HG02981 (cell line): ENCODE results near the gene AFAP1L1.

Experiments used
- ATAC-seq: cut with Tn5 transposase; IDR thresholded peaks from one replicate; pipeline ENCODE4 v1.9.1; 2021; ENCODE audit warnings: mild to moderate bottlenecking, moderate library complexity; ENCODE audit not compliant: unreplicated experiment

The AFAP1L1 gene

DNA sequence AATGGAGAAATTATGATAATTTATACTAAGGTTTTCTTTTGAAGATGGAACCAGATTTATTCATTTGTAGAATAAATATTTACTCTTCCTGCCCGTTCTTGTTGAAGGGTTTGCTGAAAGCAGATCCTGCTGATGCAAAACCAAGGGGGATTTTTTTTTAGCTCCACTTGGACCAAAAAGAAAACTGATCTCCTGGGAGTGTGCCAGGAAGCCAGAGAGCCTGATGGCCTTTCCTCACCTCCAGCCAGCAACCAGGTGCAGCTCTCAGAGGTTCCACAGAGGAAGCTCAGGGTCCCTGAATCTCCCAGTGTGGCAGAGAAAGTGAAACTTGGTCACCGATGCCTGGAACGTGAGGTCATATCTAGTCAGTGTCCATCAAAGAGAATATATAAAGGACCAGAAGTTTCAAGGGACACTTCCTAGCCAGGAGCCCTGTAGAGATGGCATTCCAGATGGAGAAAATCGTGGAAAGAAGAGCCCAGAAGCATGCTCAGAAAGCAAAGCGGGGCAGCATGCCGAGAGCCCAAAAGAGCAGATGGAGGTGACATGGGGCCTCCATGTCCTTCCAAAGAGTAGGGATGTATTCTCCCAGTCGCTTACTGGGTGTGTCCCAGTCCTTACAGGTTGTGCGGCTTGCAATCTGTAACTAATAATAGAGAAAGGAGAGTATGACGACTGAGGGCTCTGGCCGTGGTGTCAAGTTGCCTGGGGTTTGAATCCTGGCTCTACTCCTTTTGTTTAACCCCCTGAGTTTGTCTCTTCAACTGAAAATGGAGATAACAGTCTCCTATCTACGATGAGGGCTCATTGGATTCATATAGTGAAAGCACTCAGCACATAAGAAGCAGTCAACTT lies 12.2 kb downstream of the AFAP1L1 start:
- no peak for ATAC-seq

GRCh38 chr5:149284501-149284900 lies 12.8 kb downstream of the AFAP1L1 start:
- no peak for ATAC-seq

DNA sequence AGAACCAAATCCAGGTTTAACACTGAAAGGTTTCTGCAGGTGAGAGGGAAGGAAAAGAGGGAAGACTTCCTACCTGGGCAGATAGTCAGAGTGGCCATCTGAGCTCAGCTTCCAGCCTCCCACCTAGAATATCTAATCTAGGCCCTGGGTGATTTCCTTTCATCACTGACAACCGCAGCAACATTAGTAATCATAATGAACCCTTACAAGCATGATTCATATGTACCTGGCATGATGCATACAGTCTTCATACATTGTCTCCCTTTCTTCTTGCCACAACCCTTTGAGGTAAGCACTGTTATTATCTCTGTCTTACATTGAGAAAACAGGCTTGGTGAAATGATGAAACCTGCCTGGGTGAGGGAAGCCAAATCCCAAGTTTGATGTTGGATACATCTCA lies 13.5 kb downstream of the AFAP1L1 start:
- ATAC-seq, result no peak

DNA sequence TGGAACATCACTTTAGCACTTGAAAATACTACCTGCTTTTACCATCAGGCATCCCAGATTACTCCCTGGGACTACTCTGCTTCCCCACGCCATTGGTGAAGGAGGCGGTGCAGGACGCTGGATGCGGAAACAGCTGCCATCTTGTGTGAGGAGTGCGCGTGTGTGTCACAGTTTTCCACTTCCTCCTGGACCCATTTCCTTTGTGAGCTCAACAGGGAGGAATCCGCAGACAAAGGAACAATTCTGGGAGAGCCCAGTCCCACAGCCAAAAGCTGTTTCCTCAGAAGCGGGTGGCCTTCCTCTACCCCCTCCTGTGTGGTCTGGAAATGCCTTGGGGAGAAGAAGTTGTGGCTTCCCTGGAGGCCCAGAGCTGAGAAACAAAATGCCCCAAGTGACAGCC lies 16.8 kb downstream of the AFAP1L1 start:
- no peak for ATAC-seq

GRCh38 chr5:149289301-149289700 lies 17.6 kb downstream of the AFAP1L1 start:
- no peak for ATAC-seq

DNA sequence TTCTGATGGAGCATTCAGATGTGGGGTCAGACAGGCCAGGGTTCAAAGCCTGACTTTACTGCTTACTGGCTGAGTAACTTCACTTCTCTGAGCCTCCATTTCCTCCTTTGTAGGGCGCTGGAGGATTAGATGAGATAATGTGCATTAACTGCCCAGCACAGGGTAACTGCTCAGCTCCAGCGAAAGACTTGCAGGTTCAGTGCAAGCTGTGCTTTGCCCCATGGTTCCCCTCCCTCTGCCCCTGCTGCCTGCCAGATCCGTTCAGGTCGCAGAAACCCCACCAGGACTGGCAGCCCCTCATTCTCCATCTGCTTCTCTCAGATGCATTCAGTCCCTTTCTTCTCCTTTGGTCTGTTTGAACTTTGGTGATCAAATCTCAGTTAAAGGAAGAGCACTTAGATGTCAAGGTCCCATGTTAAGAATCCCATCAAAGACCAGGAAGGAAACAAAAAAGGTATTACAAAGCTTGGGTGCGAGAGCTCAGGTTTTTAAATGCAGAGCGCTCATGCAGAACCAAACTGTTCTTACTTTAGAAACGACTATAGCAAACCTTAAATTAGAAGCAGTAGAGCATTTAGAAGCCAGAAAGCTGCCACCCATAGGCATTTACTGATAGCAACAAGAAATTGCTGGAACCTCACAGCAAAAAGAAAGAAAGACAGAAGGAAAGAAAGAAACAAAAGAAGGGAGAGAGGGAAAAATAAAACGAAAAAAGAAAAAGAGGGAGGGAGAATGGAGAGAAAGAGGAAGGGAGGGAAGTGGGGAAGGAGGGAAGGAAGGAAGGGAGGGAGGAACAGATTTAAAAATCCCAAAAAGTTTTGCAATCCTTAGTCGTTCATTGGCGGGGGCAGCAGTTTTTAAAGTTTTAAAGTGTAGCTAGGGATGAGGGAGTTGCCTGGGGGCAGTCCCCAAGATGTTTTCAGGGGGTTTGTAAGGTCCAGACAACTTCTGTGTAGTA lies 23.5 kb downstream of the AFAP1L1 start:
- no peak for ATAC-seq

DNA sequence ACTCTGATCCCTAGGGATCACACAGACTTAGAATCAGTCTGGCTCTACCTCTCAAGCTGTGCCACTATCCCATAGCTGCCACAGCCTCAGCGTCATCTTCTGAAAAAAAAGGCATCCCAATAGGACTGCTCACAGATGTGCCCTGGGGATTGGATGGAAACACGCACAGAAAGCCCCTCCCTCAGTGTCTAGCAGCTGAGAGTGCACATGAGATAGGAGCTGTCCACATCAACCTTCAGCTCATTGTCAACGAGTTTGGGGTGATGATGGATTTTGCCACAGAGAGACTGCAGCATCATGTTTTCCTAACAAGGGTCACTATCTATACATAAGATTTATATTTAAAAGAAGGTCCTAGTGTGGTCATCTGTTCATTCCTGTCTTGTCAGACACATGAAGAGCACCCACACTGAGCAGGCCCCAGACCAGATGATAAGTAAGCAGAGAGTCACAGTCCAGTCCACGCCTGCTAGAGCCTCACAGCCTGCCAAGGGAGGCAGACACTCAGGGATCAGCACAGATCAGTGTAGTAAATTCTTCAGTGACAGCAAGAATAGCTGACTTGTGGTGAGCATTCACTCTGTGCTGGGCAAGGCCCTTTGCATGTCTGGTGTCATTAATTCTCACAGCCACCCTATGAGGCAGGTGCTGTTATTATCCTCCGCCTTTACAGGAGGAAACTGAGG lies 25.8 kb downstream of the AFAP1L1 start:
- ATAC-seq, result no peak

DNA sequence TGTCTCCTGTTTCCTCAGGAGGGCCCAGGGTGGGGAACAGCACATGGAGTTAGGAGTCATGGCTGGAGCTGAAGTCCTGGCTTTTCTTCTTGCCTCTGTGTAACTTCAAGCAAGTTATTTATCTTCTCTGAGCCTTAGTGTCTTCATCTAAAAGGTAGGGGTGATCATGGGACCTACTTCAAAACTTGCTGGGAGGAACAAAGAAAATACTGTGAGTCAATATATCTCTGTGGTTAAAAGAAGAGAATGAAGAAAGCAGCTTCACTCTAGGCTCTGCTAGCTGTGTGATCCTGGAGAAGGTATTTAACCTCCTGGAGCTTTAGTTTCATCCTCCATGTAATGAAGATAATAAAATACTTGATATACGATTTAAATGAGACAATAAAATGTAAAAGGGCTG lies 26.5 kb downstream of the AFAP1L1 start:
- ATAC-seq, result no peak

DNA sequence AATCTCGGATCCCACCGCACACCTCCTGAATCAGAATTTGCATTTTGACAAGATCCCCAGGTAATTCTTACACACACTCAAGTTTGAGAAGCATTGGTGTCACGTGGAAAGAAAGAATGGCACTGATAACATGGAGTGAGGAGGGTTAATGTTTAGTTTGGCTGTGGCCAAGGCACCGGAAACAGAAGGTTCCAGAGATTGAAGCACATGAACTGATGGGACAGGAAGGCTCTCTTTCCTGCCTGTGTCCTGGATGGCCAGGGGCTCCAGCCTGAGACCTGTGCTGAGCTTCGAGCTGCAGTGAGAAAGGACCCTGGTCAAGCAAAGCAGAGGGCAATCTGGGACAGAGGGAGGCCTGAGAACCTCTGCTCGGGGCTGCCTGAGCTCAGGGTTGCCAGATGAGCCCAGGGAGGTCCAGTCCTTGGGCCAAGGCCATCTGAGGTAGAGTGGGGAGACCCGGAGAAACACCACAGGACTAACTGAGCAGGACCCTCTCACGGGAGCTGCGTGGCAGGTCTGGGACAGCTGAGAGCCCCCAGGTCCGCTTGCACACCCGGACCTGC lies 27.3 kb downstream of the AFAP1L1 start:
- ATAC-seq, result no peak

DNA sequence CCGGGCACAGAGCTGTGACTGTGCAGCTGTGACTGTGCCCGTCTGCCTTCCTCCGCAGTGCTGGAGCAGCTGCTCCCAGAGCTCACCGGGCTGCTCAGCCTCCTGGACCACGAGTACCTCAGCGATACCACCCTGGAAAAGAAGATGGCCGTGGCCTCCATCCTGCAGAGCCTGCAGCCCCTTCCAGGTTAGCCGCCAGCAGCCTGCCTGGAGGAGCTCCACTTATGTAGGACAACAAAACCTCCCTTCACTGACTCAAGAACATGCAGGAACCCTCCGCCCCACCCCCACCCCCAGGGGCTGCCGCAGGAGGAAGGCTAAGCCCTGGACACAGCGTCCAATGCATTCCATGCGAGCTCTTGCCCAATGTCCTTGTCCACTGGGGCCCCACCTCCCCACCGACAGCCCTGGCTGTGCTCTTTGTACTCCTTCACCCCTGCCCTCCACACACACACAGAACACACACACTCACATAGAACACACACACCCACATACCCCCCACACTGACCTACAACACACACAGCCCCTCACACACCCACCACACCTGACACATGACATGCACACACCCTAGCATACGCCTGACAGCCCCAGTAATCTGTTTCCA lies 27.9 kb downstream of the AFAP1L1 start:
- ATAC-seq, result no peak

DNA sequence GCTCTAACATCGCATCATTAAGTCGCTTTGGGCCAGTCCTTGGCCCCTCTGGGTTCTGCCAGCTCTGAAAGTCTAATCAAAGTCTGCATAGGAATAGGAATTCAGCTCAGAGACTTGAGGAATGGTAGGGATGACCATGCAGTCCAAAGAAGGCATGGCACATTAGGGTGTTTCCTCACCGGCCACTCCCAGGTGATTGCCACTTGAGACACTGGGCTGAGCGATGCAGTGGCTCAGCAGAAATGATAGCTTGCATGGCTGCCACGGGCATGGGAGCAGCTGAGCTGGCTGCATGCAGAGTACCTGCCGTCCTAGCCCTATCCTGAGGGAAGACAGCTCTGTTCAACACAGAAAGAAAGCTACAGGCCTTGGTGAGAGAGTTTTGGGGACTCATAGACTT lies 28.8 kb downstream of the AFAP1L1 start:
- no peak for ATAC-seq

DNA sequence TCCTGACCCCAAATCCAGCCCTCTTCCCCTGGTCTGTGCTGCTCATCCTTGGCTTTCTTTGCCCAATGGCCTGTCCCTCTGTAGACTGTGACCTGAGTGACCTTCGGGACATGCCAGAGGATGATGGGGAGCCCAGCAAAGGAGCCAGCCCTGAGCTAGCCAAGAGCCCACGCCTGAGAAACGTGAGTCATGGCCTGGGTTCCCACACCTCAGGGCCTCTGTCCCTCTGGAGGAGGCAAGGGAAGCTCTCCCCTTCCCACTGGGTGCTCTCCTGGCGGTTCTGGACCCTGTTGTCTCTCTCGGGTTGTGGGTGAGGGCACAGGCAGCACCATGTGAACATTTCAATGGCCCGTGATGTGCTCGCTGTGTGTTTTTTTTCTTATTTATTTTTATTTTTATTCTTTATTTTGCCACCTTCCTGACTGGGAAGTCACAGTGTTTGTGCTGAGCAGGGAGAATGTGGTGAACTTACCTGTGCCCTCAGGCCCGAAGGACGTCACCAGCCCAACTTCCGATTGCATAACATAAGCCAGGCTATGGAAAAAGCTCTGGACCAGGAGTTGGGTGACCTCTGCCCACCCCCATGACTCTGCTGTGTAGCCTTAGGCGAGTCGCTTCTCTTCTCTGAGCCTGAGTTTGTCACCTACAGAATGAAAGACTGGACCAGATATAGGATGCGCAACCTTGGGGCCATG lies 29.5 kb downstream of the AFAP1L1 start:
- no peak for ATAC-seq

- no peak for ATAC-seq
Observed at GRCh38 chr5:149301744-149302380, 30.2 kb downstream of the AFAP1L1 start.

- no peak for ATAC-seq
Observed at GRCh38 chr5:149302641-149303040, 31.0 kb downstream of the AFAP1L1 start.

GRCh38 chr5:149303210-149303609 lies 31.6 kb downstream of the AFAP1L1 start:
- ATAC-seq, result no peak

GRCh38 chr5:149304195-149305078 lies 32.8 kb downstream of the AFAP1L1 start:
- ATAC-seq, result no peak

DNA sequence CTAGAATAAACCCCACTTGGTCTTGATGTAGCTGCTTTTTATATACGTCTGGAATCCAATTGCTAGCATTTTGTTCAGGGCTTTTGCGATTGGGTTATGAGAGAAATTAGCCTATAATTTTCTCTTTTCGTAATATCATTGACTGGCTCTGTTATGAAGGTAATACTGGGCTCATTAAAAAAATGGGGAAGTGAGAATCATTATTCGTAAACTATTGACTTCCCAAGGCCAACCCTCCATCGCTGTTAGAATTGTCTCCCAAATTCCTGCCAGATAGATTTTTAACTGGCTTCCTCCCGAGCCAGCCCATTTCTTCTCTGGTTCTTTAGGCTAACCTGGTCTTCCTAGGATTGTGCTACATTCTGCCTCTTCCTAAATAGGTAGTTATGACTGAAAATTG lies 37.7 kb downstream of the AFAP1L1 start:
- no peak for ATAC-seq

GRCh38 chr5:149310488-149310887 lies 38.8 kb downstream of the AFAP1L1 start:
- no peak for ATAC-seq
